Measurements from ENCODE around the gene PRKAG2. TPM values are rescaled to one million over a fixed set of nuclear protein-coding genes. Genes with fewer than 3 reads are reported as not detected.

Gene PRKAG2
- polyA plus RNA-seq, 1 of the 3 experiments (the other 2 are of a cell fraction), result 51.6 TPM

DNA sequence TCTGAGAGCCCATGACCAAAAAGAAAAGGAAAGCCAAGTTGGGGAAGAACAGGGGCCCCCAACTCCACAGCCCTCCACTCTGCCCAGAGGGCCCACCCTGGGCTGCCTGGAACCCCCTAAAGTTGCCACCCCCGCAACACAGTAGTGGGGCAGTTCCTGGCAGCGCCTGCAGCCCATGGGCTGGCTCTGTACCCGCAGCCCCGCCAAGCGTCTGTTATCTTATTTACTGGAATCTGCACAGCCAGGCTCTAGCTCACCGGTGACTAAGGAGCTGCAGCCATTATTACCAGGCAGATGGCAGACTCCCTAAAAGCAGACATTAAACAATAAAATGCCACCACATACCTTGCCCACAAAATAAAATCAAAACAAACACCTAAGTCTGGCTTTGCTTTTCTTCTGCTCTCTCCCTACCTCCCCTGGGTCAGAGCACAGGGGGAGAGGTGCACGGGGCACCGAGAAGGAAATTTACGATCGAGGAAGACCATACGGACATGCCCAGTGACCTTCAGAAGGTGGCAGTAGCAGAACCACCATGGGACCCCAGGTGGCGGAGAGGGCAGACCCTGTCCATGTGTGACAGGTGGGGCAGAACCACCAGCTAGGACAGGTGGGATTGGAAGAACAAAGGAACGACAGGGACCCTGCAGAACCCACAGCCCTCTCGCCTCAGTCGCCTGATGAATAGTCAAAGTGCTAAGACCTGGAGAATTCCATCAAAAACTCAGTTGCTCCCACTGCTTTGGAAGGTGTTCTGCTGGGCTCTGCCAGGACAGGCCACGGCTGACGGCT, 66.3 kb downstream of the PRKAG2 start (continued):
- no peak for TF ChIP-seq NFIC (IDR thresholded peaks at IDR 0.05; ENCODE audit: borderline replicate concordance)
- no peak for TF ChIP-seq GATA2 (CRISPR knock-in tag; IDR thresholded peaks at IDR 0.05)

DNA sequence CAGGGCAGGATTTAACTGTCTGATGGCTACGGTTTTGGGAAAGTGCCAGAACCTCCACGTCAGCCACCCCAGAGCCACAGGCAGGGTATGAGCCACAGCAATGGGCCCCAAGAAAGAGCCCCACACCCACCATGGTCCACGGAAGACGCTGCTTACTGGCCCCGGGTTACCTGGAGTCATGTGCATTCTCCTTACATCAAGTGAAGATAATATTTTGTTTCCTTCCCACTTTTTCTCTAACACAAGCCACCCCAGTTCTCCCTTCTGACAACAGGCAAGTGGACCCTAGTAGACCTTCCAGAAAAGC, 67.1 kb downstream of the PRKAG2 start:
- DNase-seq, result no peak
- Histone ChIP-seq H3K9me3 (no peaks in the 10 kb centered on the region), H3K9me2 (no peaks in the 10 kb centered on the region), H2AFZ (ENCODE audit: low read depth) (no peak overlapping the region), H4K20me1 (ENCODE audit: insufficient read depth) (no peaks in the 10 kb centered on the region), H3K4me2 (no peak overlapping the region), H3K4me1 (ENCODE audit: control insufficient read depth in 1 of 2, insufficient read depth in 2 of 2, low read depth in 1 of 2, low read length in 1 of 2) (peaks cover 0 to 28% of the 10 kb centered on the region in 2 experiments; a peak in 1 of 4 replicates), H3K79me2 (ENCODE audit: insufficient read depth) (no peaks in the 10 kb centered on the region), H3F3A (replicated peaks; ENCODE audit: insufficient read depth) (no peaks in the 10 kb centered on the region), H3K4me3 (ENCODE audit: low read depth in 2 of 2, low read length in 1 of 2) (no peak overlapping the region), H3K36me3 (replicated peaks in 1 of 2; ENCODE audit: control insufficient read depth in 1 of 2, insufficient read depth in 2 of 2, low read length in 1 of 2) (no peaks in the 10 kb centered on the region), H3K9ac (no peak overlapping the region), H3K27ac (ENCODE audit: low read depth in 2 of 2, low read length in 1 of 2) (no peak overlapping the region), H3K27me3 (ENCODE audit: insufficient read depth) (no peaks in the 10 kb centered on the region)
- ChIA-PET CTCF (interaction anchor here (1.2 to 33.3 kb wide), 3 partner anchors 10 to 50 kb away, joined by 3 to 325 read pairs (median 4); no protein-coding TSS in a partner anchor), POLR2A (no interaction called here)
- 73% methylated on average over 5 of the region's 5 CpGs for WGBS (ENCODE audit: low lambda C conversion rate)
- TF ChIP-seq, protein P1, sequence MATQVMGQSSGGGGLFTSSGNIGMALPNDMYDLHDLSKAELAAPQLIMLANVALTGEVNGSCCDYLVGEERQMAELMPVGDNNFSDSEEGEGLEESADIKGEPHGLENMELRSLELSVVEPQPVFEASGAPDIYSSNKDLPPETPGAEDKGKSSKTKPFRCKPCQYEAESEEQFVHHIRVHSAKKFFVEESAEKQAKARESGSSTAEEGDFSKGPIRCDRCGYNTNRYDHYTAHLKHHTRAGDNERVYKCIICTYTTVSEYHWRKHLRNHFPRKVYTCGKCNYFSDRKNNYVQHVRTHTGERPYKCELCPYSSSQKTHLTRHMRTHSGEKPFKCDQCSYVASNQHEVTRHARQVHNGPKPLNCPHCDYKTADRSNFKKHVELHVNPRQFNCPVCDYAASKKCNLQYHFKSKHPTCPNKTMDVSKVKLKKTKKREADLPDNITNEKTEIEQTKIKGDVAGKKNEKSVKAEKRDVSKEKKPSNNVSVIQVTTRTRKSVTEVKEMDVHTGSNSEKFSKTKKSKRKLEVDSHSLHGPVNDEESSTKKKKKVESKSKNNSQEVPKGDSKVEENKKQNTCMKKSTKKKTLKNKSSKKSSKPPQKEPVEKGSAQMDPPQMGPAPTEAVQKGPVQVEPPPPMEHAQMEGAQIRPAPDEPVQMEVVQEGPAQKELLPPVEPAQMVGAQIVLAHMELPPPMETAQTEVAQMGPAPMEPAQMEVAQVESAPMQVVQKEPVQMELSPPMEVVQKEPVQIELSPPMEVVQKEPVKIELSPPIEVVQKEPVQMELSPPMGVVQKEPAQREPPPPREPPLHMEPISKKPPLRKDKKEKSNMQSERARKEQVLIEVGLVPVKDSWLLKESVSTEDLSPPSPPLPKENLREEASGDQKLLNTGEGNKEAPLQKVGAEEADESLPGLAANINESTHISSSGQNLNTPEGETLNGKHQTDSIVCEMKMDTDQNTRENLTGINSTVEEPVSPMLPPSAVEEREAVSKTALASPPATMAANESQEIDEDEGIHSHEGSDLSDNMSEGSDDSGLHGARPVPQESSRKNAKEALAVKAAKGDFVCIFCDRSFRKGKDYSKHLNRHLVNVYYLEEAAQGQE (IDR thresholded peaks at IDR 0.05; ENCODE audit: low read depth, low read length), result no peak
- TF ChIP-seq SMC3 (IDR thresholded peaks at IDR 0.05; ENCODE audit: low read depth, low read length), result no peak
- TF ChIP-seq NRF1 (IDR thresholded peaks at IDR 0.05; ENCODE audit: low read depth, low read length), result no peak
- no peak for TF ChIP-seq ELF1 (IDR thresholded peaks at IDR 0.05)
- TF ChIP-seq RFX5 (IDR thresholded peaks at IDR 0.05; ENCODE audit: low read length), result no peak
- TF ChIP-seq TAF1 (IDR thresholded peaks at IDR 0.05; ENCODE audit: borderline replicate concordance, low read depth, low read length), result no peak
- no peak for TF ChIP-seq FOXJ3 (CRISPR knock-in tag; IDR thresholded peaks at IDR 0.05)
- no peak for TF ChIP-seq YY1 (IDR thresholded peaks at IDR 0.05; ENCODE audit: low read depth)
- TF ChIP-seq, protein P2, sequence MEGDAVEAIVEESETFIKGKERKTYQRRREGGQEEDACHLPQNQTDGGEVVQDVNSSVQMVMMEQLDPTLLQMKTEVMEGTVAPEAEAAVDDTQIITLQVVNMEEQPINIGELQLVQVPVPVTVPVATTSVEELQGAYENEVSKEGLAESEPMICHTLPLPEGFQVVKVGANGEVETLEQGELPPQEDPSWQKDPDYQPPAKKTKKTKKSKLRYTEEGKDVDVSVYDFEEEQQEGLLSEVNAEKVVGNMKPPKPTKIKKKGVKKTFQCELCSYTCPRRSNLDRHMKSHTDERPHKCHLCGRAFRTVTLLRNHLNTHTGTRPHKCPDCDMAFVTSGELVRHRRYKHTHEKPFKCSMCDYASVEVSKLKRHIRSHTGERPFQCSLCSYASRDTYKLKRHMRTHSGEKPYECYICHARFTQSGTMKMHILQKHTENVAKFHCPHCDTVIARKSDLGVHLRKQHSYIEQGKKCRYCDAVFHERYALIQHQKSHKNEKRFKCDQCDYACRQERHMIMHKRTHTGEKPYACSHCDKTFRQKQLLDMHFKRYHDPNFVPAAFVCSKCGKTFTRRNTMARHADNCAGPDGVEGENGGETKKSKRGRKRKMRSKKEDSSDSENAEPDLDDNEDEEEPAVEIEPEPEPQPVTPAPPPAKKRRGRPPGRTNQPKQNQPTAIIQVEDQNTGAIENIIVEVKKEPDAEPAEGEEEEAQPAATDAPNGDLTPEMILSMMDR (IDR thresholded peaks at IDR 0.05), result no peak
- TF ChIP-seq NFIC (IDR thresholded peaks at IDR 0.05; ENCODE audit: borderline replicate concordance), result no peak
- TF ChIP-seq, protein P3, sequence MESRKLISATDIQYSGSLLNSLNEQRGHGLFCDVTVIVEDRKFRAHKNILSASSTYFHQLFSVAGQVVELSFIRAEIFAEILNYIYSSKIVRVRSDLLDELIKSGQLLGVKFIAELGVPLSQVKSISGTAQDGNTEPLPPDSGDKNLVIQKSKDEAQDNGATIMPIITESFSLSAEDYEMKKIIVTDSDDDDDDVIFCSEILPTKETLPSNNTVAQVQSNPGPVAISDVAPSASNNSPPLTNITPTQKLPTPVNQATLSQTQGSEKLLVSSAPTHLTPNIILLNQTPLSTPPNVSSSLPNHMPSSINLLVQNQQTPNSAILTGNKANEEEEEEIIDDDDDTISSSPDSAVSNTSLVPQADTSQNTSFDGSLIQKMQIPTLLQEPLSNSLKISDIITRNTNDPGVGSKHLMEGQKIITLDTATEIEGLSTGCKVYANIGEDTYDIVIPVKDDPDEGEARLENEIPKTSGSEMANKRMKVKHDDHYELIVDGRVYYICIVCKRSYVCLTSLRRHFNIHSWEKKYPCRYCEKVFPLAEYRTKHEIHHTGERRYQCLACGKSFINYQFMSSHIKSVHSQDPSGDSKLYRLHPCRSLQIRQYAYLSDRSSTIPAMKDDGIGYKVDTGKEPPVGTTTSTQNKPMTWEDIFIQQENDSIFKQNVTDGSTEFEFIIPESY (IDR thresholded peaks at IDR 0.05; ENCODE audit: borderline replicate concordance, low read depth), result no peak
- no peak for TF ChIP-seq TCF12 (IDR thresholded peaks at IDR 0.05)
